ENCODE data around the gene MAP3K19. TPM values are rescaled to one million over a fixed set of nuclear protein-coding genes. Genes with fewer than 3 reads are reported as not detected.
"Not testable (repeated sequence)": the region's sequence is repeated elsewhere in the genome, so short reads cannot be mapped to it uniquely, and the experiment has no call there.

Gene MAP3K19
- total RNA-seq, 1 donor, result not detected

GRCh38 chr2:134988994-134989605, 58.1 kb downstream of the MAP3K19 start:
- DNase-seq (ENCODE audit: low read depth), result peak; percentile 52
- H3K4me3 ChIP-seq (ENCODE audit: low read depth, low read length), result no peak overlapping the region
- peak; percentile 52 for TF ChIP-seq CTCF (IDR thresholded peaks at IDR 0.05; ENCODE audit: insufficient read depth, low read depth, low read length)

GRCh38 chr2:134985061-134985460, 62.2 kb downstream of the MAP3K19 start:
- TF ChIP-seq CTCF (IDR thresholded peaks at IDR 0.05; ENCODE audit: insufficient read depth, low read depth, low read length), result no peak
- no peak overlapping the region for H3K4me3 ChIP-seq (ENCODE audit: low read depth, low read length)
- no peak for DNase-seq (ENCODE audit: low read depth)

DNA sequence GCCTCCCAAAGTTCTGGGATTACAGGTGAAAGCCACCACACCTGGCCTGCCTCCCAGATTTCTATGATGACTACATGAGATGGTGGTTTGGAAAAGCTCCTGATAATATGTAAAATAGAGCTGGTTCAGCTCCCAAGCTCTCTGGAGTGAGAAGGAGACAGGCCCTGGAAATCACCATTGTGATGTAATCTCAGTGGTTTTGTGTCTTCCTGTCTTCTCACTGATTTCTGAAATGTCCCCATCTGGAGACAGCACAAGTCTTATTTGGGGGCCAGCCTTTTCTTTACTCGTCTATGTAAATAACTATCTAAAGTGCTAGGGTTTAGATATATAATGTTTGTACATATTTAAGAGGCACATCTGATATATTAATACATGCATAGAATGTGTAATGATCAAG, 64.6 kb downstream of the MAP3K19 start:
- DNase-seq (ENCODE audit: low read depth), result no peak
- TF ChIP-seq CTCF (IDR thresholded peaks at IDR 0.05; ENCODE audit: insufficient read depth, low read depth, low read length), result no peak
- no peak overlapping the region for H3K4me3 ChIP-seq (ENCODE audit: low read depth, low read length)

- TF ChIP-seq CTCF (IDR thresholded peaks at IDR 0.05; ENCODE audit: insufficient read depth, low read depth, low read length), result no peak
- DNase-seq (ENCODE audit: low read depth), result no peak
- no peak overlapping the region for H3K4me3 ChIP-seq (ENCODE audit: low read depth, low read length)
These were observed 66.6 kb downstream of the MAP3K19 start for GRCh38 chr2:134980639-134981038.

DNA sequence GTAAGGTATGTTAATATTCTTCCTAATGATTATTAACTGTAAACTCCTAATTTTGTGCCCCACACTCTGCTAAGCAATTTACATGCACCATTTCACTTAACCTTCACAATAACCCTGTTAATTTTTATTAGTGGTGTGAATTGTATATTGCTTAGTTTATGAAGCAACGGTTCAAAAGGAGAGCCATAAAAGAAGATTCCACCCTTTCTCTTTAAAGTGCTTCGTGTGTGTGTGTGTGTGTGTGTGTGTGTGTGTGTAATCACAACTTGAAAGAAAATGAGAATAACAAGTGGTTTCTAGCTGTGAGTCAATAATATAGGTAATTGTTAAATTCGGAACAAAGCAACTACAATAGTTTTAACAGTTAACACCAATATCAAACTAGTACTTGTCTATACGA, 68.0 kb downstream of the MAP3K19 start:
- no peak for TF ChIP-seq CTCF (IDR thresholded peaks at IDR 0.05; ENCODE audit: insufficient read depth, low read depth, low read length)
- no peak for DNase-seq (ENCODE audit: low read depth)
- H3K4me3 ChIP-seq (ENCODE audit: low read depth, low read length), result no peak overlapping the region

DNA sequence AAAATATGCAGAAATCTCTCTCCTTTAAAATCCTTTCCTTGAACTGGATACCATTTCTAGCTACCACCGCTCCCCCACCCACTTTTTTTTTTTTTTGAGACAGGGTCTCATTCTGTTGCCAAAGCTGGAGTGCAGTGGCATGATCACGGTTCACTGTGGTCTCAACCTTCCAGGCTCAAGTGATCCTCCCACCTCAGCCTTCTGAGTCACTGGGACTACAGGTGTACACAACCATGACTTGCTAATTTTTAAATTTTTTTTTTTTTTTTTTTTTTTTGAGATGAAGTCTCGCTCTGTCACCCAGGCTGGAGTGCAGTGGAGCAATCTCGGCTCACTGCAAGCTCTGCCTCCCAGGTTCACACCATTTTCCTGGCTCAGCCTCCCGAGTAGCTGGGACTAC, 70.1 kb downstream of the MAP3K19 start:
- DNase-seq (ENCODE audit: low read depth); H3K4me3 ChIP-seq (ENCODE audit: low read depth, low read length): not testable (repeated sequence)

DNA sequence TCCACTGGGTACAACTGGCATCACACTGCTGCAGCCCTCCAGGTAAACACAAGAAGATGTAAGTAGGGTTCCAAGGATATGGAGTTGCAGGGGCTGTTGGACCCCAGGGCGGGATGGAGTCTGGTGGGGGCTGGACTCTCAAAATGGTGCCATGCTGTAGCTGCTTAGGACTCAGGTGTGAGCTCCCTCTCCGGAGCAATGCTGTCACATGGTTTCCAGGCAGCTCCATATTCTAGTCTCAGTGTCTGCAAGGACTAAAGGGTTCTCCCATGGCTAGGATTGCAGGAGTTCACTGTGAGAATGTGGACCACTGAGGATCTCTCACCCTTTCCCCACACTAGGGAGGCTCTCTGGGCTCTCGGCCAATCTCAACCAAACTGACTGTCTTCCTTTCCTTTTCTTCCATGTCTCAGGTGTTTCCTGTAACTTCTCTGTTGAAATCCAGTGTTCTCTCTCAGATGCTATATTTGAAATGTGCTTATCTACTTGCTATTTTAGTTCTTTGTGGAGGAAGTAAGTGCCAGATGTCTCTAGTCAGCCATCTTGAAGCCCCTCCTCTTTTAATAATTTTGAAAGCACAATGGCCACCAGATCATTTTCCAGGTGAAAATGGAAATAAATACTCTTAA, 71.1 kb downstream of the MAP3K19 start:
- TF ChIP-seq CTCF (IDR thresholded peaks at IDR 0.05; ENCODE audit: insufficient read depth, low read depth, low read length), result no peak
- DNase-seq (ENCODE audit: low read depth), result no peak
- no peak overlapping the region for H3K4me3 ChIP-seq (ENCODE audit: low read depth, low read length)
